Measurements from ENCODE around the gene CLDN22. TPM values are rescaled to one million over a fixed set of nuclear protein-coding genes. Genes with fewer than 3 reads are reported as not detected.

CLDN22 gene
- total and polyA plus RNA-seq, 9 of the 15 experiments (the other 6 are each of a cell fraction or from before 2014, with no cell fraction given), result 0.21 TPM; not detected in 8

DNA sequence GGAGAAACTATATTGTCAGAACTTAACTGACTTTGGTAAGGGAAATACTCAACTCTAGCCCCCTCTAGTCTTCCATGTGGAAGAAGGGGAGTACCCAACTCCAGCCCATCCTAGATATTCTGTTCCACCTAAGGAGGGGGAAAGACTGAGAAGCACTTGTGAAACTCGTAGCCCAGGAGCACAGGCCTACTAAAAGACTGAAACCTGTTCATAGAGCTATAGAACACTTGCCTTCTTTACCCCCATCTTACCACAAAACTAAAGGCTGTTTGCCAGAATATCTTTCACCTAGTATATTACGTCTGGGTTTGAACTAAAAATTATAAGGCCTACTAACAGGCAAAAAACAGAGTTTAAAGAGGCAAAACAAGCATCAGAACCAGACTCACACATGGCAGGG is 15.5 kb downstream of the CLDN22 start (continued):
- TF ChIP-seq, protein P1, sequence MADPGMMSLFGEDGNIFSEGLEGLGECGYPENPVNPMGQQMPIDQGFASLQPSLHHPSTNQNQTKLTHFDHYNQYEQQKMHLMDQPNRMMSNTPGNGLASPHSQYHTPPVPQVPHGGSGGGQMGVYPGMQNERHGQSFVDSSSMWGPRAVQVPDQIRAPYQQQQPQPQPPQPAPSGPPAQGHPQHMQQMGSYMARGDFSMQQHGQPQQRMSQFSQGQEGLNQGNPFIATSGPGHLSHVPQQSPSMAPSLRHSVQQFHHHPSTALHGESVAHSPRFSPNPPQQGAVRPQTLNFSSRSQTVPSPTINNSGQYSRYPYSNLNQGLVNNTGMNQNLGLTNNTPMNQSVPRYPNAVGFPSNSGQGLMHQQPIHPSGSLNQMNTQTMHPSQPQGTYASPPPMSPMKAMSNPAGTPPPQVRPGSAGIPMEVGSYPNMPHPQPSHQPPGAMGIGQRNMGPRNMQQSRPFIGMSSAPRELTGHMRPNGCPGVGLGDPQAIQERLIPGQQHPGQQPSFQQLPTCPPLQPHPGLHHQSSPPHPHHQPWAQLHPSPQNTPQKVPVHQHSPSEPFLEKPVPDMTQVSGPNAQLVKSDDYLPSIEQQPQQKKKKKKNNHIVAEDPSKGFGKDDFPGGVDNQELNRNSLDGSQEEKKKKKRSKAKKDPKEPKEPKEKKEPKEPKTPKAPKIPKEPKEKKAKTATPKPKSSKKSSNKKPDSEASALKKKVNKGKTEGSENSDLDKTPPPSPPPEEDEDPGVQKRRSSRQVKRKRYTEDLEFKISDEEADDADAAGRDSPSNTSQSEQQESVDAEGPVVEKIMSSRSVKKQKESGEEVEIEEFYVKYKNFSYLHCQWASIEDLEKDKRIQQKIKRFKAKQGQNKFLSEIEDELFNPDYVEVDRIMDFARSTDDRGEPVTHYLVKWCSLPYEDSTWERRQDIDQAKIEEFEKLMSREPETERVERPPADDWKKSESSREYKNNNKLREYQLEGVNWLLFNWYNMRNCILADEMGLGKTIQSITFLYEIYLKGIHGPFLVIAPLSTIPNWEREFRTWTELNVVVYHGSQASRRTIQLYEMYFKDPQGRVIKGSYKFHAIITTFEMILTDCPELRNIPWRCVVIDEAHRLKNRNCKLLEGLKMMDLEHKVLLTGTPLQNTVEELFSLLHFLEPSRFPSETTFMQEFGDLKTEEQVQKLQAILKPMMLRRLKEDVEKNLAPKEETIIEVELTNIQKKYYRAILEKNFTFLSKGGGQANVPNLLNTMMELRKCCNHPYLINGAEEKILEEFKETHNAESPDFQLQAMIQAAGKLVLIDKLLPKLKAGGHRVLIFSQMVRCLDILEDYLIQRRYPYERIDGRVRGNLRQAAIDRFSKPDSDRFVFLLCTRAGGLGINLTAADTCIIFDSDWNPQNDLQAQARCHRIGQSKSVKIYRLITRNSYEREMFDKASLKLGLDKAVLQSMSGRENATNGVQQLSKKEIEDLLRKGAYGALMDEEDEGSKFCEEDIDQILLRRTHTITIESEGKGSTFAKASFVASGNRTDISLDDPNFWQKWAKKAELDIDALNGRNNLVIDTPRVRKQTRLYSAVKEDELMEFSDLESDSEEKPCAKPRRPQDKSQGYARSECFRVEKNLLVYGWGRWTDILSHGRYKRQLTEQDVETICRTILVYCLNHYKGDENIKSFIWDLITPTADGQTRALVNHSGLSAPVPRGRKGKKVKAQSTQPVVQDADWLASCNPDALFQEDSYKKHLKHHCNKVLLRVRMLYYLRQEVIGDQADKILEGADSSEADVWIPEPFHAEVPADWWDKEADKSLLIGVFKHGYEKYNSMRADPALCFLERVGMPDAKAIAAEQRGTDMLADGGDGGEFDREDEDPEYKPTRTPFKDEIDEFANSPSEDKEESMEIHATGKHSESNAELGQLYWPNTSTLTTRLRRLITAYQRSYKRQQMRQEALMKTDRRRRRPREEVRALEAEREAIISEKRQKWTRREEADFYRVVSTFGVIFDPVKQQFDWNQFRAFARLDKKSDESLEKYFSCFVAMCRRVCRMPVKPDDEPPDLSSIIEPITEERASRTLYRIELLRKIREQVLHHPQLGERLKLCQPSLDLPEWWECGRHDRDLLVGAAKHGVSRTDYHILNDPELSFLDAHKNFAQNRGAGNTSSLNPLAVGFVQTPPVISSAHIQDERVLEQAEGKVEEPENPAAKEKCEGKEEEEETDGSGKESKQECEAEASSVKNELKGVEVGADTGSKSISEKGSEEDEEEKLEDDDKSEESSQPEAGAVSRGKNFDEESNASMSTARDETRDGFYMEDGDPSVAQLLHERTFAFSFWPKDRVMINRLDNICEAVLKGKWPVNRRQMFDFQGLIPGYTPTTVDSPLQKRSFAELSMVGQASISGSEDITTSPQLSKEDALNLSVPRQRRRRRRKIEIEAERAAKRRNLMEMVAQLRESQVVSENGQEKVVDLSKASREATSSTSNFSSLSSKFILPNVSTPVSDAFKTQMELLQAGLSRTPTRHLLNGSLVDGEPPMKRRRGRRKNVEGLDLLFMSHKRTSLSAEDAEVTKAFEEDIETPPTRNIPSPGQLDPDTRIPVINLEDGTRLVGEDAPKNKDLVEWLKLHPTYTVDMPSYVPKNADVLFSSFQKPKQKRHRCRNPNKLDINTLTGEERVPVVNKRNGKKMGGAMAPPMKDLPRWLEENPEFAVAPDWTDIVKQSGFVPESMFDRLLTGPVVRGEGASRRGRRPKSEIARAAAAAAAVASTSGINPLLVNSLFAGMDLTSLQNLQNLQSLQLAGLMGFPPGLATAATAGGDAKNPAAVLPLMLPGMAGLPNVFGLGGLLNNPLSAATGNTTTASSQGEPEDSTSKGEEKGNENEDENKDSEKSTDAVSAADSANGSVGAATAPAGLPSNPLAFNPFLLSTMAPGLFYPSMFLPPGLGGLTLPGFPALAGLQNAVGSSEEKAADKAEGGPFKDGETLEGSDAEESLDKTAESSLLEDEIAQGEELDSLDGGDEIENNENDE (IDR thresholded peaks at IDR 0.05; ENCODE audit: low read depth, low read length), result no peak
- TF ChIP-seq RBM39 (optimal IDR thresholded peaks at IDR 0.05; ENCODE audit: low read depth, low read length) (no peak), SFPQ (IDR thresholded peaks at IDR 0.05; ENCODE audit: low read depth, low read length) (no peak), GTF2B (IDR thresholded peaks at IDR 0.05; ENCODE audit: extremely low read depth, insufficient read length) (no peak), TSC22D4 (tag; IDR thresholded peaks at IDR 0.05) (no peak)
- TF ChIP-seq, protein P2, sequence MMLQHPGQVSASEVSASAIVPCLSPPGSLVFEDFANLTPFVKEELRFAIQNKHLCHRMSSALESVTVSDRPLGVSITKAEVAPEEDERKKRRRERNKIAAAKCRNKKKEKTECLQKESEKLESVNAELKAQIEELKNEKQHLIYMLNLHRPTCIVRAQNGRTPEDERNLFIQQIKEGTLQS (IDR thresholded peaks at IDR 0.05), result no peak
- TF ChIP-seq, protein P2 (CRISPR knock-in tag; conservative IDR thresholded peaks at IDR 0.05), result no peak

All from K562 (cell line).